Fibroblast of lung (primary cell): Measurements from ENCODE around the gene WDR37.

Experiments
- EZH2 ChIP-seq: IDR thresholded peaks from 2 replicates; pipeline ENCODE4 v1.5.1; 2012; ENCODE audit warnings: low read length, control low read depth, mild to moderate bottlenecking; ENCODE audit errors: missing control alignments
- TF ChIP-seq, protein P1 (sequence below), 2 donors: IDR thresholded peaks in 1 of 2; conservative IDR thresholded peaks in 1 of 2; 1 replicate in 1 of 2; 2 replicates in 1 of 2; pipeline ENCODE4 v1.5.1; 2011 to 2012; ENCODE audit warnings: low read length in 2 of 2, control low read depth in 1 of 2, inconsistent platforms in 1 of 2, low read depth in 1 of 2, mild to moderate bottlenecking in 1 of 2

- no peak for TF ChIP-seq EZH2
- TF ChIP-seq, protein P1, sequence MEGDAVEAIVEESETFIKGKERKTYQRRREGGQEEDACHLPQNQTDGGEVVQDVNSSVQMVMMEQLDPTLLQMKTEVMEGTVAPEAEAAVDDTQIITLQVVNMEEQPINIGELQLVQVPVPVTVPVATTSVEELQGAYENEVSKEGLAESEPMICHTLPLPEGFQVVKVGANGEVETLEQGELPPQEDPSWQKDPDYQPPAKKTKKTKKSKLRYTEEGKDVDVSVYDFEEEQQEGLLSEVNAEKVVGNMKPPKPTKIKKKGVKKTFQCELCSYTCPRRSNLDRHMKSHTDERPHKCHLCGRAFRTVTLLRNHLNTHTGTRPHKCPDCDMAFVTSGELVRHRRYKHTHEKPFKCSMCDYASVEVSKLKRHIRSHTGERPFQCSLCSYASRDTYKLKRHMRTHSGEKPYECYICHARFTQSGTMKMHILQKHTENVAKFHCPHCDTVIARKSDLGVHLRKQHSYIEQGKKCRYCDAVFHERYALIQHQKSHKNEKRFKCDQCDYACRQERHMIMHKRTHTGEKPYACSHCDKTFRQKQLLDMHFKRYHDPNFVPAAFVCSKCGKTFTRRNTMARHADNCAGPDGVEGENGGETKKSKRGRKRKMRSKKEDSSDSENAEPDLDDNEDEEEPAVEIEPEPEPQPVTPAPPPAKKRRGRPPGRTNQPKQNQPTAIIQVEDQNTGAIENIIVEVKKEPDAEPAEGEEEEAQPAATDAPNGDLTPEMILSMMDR (conservative IDR thresholded peaks at IDR 0.05 in 1 of 2, IDR thresholded peaks at IDR 0.05 in 1 of 2; ENCODE audit: low read depth in 1 of 2, low read length in 2 of 2): no peak
Measured at GRCh38 chr10:1056326-1057105, at the start of gene WDR37.
